Suprapubic skin (tissue), 4 donors: ENCODE measurements around the gene MAP1A. TPM values are rescaled to one million over a fixed set of nuclear protein-coding genes. Genes with fewer than 3 reads are reported as not detected.

Experiments used
- DNase-seq, 2 donors: peaks; one replicate each; pipeline ENCODE4 v3.0.0-alpha.2; 2019; ENCODE audit warnings: low spot score in 2 of 2
- H3K27ac ChIP-seq: fragments of 200-600 bp; sonication (generic); one replicate; pipeline ENCODE4 v1.5.1; 2019
- H3K27me3 ChIP-seq: fragments of 200-600 bp; sonication (generic); one replicate; pipeline ENCODE4 v1.5.1; 2019
- H3K36me3 ChIP-seq: fragments of 200-600 bp; sonication (generic); one replicate; pipeline ENCODE4 v1.5.1; 2019
- H3K4me1 ChIP-seq: fragments of 200-600 bp; sonication (generic); one replicate; pipeline ENCODE4 v1.5.1; 2019
- H3K4me3 ChIP-seq: fragments of 200-600 bp; sonication (generic); one replicate; pipeline ENCODE4 v1.5.1; 2019; ENCODE audit warnings: mild to moderate bottlenecking
- H3K9me3 ChIP-seq: fragments of 200-600 bp; sonication (generic); one replicate; pipeline ENCODE4 v1.5.1; 2019
- EP300 ChIP-seq: sonication (generic); formaldehyde crosslinking; IDR thresholded peaks from one replicate; pipeline ENCODE4 v1.6.1; 2017; ENCODE audit warnings: antibody characterized with exemption
- POLR2A ChIP-seq, 2 donors: fragments of 450-650 bp; IDR thresholded peaks; one replicate each; pipeline ENCODE4 v1.6.1; 2017; ENCODE audit warnings: antibody characterized with exemption in 2 of 2, mild to moderate bottlenecking in 2 of 2, moderate library complexity in 2 of 2
- POLR2AphosphoS5 ChIP-seq, 3 donors: sonication (generic); formaldehyde crosslinking; IDR thresholded peaks; one replicate each; pipeline ENCODE4 v1.6.1; 2017; ENCODE audit warnings: antibody characterized with exemption in 3 of 3
- WGBS: methylation state at CpG from one replicate; pipeline ENCODE4 v1.1.5; 2018; 5-methylcytosine and 5-hydroxymethylcytosine counted together
- total RNA-seq, 4 donors: library from RNA; depleted of rRNA; stranded (reverse); fragments of >200 nt; gene quantifications; one replicate each; pipeline ENCODE4 v1.1.0, GENCODE V29; 2016
- TF ChIP-seq, protein P1 (sequence below), 2 donors: fragments of 200-600 bp in 1 of 2; fragments of 450-650 bp in 1 of 2; sonication (generic) in 1 of 2; IDR thresholded peaks; one replicate each; pipeline ENCODE4 v1.5.1; 2016 to 2019; ENCODE audit warnings: antibody characterized with exemption in 2 of 2, mild to moderate bottlenecking in 1 of 2, moderate library complexity in 1 of 2

MAP1A gene
- total RNA-seq, 4 donors from 2014 or later: 2.4 to 5.7 (median 4.0) TPM

DNA sequence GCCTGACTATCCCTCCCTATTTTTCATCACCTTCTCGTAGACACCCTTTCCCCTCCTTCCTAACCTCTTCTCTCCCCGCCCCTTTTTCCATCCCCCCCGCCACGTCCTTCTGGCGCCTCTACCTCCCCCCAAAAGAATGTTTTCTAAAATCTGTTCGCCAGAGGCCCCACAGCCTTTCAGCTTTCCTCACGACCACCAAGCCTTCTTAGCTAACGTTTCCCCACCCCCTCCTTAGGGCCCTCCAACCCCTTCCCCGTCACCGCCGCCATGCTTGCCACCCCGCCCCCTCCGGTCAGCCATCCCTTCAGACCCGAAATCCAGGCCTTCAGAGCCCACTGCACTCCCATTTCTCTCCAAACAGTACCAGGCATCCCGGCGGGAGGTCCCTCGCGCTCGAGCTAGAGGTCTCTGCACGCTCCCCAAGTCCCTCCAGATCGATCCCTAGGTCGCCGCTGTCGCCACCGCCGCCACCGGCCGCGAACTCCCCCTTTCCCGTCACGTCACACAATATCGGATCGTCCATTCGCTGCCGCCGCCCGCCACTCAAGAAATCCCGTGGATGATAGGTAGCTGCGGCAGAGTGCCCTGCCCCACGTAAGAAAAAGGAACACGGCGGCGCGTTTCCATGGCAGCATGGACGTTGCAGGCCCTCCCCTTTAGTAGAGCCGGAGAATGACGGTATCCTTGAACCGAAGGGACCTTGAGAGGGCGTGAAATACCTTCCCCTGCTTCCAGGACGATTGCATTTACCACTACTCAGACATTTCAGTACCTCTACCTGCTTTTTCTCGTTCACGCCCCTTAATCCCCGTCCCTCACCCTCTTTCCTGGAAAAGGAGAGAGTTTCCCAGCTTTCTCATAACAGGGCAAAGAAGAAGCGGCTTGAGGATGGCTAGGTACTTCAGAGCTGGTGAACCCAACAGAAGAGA is 24.5 kb upstream of the MAP1A start, which contains the start of gene TP53BP1:
TSS of gene TP53BP1 (minus strand) at position 484 of the 929 bp plus-strand sequence. CDS start at position 371, 113 bp downstream.
- peak; percentile 99 for DNase-seq
- H3K27me3 ChIP-seq: no peaks in the 10 kb centered on the region

DNA sequence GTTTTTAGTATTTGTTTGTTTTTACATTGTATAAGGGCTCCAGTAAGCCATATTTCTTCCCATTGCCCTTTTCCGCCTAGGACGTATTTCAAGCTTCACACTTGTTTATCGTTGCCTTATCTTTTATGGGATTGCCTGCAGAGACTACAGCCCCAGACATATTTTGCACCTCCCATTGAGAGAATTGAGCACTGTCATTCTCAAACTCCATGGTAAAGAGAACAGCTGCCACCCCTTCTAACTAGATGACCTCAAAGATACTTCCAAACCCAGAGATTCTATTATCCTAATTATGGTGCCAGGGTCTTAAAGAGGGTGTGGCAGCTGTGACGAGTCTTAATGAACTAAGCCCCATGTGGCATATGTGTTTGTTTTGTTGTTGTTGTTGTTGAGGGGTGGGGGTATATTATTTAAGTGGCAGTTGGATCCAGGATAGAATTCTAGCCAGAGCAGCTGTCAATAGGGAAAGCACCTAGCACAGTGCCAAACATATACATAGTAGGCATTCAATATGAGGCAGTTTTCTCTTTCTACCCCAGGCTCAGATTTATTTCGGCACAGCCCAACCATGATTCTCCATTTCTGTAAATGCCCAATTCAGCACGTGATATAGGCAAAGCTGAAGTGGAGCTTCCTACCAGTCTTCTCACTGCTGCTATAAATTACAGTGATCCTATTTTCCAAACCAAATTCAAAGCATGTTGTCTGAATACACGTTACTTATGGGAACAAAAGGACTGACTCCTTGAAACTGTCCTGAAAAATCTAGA is 23.5 kb upstream of the MAP1A start:
- no peaks in the 10 kb centered on the region for H3K27me3 ChIP-seq
- H3K4me3 ChIP-seq: peak overlapping the region; percentile 76
- H3K9me3 ChIP-seq: no peaks in the 10 kb centered on the region
- no peak for TF ChIP-seq EP300
- peaks cover 12% of the 10 kb centered on the region for H3K36me3 ChIP-seq
- no peak for DNase-seq
- peaks cover 23% of the 10 kb centered on the region for H3K4me1 ChIP-seq
- WGBS: 48% methylated on average over 7 of the region's 7 CpGs
- no peak overlapping the region for H3K27ac ChIP-seq

More for the DNA sequence above, 24.5 kb upstream of the MAP1A start, which contains the start of gene TP53BP1:
- Histone ChIP-seq H3K36me3 (peaks cover 21% of the 10 kb centered on the region), H3K4me3 (peak within 1 kb of the TSS; percentile 76), H3K9me3 (no peaks in the 10 kb centered on the region), H3K4me1 (peaks cover 23% of the 10 kb centered on the region), H3K27ac (peak within 1 kb of the TSS; percentile 58)
- WGBS: 1% methylated on average over 36 of the region's 54 CpGs
- no peak for TF ChIP-seq EP300
- TF ChIP-seq, protein P1, sequence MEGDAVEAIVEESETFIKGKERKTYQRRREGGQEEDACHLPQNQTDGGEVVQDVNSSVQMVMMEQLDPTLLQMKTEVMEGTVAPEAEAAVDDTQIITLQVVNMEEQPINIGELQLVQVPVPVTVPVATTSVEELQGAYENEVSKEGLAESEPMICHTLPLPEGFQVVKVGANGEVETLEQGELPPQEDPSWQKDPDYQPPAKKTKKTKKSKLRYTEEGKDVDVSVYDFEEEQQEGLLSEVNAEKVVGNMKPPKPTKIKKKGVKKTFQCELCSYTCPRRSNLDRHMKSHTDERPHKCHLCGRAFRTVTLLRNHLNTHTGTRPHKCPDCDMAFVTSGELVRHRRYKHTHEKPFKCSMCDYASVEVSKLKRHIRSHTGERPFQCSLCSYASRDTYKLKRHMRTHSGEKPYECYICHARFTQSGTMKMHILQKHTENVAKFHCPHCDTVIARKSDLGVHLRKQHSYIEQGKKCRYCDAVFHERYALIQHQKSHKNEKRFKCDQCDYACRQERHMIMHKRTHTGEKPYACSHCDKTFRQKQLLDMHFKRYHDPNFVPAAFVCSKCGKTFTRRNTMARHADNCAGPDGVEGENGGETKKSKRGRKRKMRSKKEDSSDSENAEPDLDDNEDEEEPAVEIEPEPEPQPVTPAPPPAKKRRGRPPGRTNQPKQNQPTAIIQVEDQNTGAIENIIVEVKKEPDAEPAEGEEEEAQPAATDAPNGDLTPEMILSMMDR (IDR thresholded peaks at IDR 0.05): no peak
- TF ChIP-seq POLR2AphosphoS5 (IDR thresholded peaks at IDR 0.05): peak in 1 of 3 donors; percentile 32

DNA sequence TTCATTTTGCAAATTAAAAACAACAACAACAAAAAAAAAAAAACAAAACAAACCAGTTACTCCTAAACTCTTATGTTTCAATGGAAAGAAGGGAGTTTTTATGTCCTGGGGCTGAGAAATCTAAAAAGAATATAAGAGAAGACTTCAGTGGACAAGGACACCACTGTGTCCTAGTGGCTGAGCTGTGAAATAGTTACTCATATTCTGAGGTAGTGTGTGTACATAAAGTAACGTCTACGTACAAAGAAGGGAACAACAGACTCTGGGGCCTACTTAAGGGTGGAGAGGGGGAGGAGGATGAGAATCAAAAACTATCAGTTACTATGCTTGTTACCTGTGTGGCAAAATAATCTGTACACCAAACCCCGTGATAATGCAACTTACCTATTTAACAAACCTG is 18.4 kb upstream of the MAP1A start:
- TF ChIP-seq POLR2A (IDR thresholded peaks at IDR 0.05): no peak
- TF ChIP-seq, protein P1 (IDR thresholded peaks at IDR 0.05): no peak
- TF ChIP-seq POLR2AphosphoS5 (IDR thresholded peaks at IDR 0.05): no peak
- no peak for TF ChIP-seq EP300
- Histone ChIP-seq H3K4me3 (no peak overlapping the region), H3K27me3 (no peaks in the 10 kb centered on the region), H3K36me3 (no peaks in the 10 kb centered on the region), H3K9me3 (no peaks in the 10 kb centered on the region), H3K27ac (no peak overlapping the region), H3K4me1 (peaks cover under 1% of the 10 kb centered on the region)
- 67% methylated on average over 3 of the region's 3 CpGs for WGBS
- no peak for DNase-seq

DNA sequence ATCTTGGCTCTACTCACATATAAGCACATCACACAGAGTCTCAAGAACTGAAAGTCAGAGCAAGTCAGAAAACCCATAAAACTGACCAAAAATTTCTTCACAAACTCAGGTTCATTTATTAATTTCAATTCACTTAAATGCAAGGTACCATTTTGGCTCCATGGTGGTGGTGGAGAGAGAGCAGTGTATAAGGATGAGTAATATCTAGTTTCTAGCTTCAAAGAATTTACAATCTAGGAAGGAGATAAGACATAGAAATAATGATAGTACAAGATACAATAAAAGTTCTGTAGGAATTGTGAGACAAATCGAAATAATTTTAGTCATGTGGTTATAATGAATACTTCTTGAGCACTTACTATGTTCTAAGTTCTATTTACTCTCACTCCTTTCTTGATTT is 17.8 kb upstream of the MAP1A start:
- H3K27me3 ChIP-seq: no peaks in the 10 kb centered on the region
- no peak overlapping the region for H3K27ac ChIP-seq
- TF ChIP-seq, protein P1 (IDR thresholded peaks at IDR 0.05): no peak
- TF ChIP-seq EP300 (no peak), POLR2A (IDR thresholded peaks at IDR 0.05) (no peak), POLR2AphosphoS5 (IDR thresholded peaks at IDR 0.05) (no peak)
- 98% methylated on average over 1 of the region's 1 CpG for WGBS
- H3K4me3 ChIP-seq: no peak overlapping the region
- H3K4me1 ChIP-seq: no peaks in the 10 kb centered on the region
- H3K36me3 ChIP-seq: no peaks in the 10 kb centered on the region
- H3K9me3 ChIP-seq: no peaks in the 10 kb centered on the region
- no peak for DNase-seq

DNA sequence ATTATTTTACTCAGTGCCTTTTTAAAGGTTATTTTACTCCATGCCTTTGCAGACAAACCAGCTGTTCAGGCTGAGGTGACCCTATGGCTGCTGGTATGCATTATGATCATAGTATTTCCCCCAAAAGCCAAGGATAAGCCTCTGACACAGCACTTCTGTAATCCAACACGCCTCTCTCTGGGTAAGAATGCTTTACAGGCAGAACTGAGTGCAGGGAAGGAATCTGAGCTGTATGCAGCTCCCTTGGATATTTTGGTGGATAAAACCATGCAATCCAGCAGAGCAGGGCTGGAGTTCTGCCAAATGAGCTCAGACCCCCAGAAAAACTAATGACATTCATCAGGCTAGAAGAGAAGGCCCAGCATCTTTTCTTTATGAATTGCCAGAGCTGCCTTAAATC is 11.7 kb upstream of the MAP1A start:
- Histone ChIP-seq H3K4me1 (peaks cover 16% of the 10 kb centered on the region), H3K9me3 (no peaks in the 10 kb centered on the region), H3K27me3 (no peaks in the 10 kb centered on the region), H3K36me3 (no peaks in the 10 kb centered on the region), H3K27ac (no peak overlapping the region), H3K4me3 (no peak overlapping the region)
- TF ChIP-seq EP300 (no peak), POLR2AphosphoS5 (IDR thresholded peaks at IDR 0.05) (no peak), POLR2A (IDR thresholded peaks at IDR 0.05) (no peak)
- TF ChIP-seq, protein P1 (IDR thresholded peaks at IDR 0.05): no peak
- no peak for DNase-seq
- WGBS: 74% methylated on average over 1 of the region's 1 CpG
